GM19193 (cell line): ENCODE results near the gene KRT38.

Experiments
- POLR2A ChIP-seq: IDR thresholded peaks from 4 replicates; pipeline ENCODE4 v1.6.1; 2011; ENCODE audit not compliant: insufficient read depth, insufficient read length; ENCODE audit errors: extremely low read depth

KRT38 gene

DNA sequence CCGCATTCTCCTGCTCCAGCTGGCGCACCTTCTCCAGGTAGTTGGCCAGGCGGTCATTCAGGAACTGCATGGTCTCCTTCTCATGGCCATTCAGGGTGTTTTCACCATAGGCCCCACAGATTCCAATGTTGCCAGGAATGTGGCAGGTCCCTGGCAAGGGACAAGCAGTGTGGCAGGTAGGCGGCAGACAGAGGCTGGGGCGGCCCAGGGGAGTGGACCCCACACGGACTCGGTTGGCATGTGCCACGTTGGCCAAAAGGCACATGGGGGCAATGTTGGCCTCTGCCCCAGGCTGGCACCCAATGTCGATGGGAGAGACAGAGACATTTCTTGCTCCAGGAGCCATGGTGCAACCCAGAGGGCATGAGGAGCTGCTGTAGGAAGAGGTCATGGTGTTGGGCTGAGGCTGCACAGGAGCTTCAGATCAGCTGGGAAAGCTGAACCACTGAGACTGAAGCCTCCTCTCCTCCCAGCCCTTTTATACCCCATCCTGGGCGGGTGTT, at the start of gene KRT38:
Gene KRT38, minus strand, starts transcription at position 453 of the 503 bp plus-strand sequence. Its CDS starts 62 bp downstream, at position 391.
- no peak for TF ChIP-seq POLR2A

DNA sequence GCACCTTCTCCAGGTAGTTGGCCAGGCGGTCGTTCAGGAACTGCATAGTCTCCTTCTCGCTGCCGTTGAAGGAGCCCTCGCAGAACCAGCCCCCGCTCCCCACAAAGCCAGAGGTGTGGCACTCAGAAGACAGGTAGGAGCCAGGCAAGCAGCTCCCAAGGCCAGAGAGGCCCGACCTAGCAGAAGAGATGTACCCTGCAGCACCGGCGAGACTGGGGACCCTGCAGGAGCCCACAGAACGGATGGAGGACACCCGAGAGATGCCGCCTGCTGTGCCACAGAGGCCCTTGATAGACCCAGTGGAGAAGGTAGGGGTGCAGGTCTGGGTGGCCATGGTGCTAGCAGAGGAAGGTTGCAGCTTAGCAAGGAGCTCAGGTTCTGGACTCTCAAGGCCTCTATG, 48.7 kb upstream of the KRT38 start, which contains the start of gene KRT36:
Gene KRT36, minus strand, starts transcription at position 380 of the 400 bp plus-strand sequence. Its CDS starts 46 bp downstream, at position 334.
- no peak for TF ChIP-seq POLR2A

DNA sequence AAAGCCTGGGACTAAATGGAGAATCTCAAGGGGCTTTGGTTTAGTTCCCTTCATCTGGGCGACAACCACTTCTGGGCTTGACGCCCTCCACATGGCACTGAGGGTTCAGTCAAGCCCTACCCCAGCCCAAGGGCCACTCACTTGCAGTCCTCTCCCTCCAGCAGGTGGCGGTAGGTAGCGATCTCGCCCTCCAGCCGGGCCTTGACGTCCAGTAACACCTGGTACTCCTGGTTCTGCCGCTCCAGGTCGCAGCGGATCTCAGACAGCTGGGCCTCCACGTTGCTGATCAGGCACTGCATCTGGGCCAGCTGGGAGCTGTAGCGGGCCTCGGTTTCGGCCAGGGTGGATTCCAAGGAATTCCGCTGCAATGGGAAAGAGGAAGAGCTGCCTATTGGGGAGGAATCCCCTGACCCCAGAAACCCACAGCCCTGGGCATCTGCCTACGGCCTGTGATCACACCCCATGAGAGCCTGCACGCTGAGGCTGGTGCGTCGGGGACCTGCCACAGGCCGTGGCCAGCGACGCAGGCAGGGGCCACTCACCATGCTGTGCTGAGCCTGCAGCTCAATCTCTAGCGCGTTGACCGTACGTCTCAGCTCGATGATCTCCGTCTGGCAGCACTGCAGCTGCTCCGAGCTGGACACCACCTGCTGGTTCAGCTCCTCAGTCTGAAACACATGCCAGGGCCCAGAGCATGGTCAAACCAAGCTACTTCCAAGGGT, 46.2 kb upstream of the KRT38 start:
- no peak for TF ChIP-seq POLR2A

DNA sequence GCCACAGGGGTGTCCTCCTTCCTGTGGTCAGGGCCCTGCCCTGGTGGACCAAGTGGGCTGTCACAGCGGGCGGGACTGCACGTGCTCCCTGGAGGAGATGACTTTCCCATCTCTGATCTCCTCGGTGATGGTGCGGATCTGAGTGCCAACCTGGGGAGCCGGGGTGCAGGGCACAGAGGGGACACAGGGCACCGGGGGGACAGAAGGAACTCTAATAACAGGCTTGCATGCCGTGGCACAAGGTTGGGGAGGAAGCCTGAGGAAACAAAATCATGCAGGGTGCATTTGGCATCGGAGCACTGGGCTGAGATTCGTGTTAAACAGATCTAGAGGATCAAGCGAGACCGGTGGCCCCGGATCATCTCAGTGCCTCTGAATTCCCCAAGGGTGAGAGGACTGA, 45.5 kb upstream of the KRT38 start:
- TF ChIP-seq POLR2A: no peak

DNA sequence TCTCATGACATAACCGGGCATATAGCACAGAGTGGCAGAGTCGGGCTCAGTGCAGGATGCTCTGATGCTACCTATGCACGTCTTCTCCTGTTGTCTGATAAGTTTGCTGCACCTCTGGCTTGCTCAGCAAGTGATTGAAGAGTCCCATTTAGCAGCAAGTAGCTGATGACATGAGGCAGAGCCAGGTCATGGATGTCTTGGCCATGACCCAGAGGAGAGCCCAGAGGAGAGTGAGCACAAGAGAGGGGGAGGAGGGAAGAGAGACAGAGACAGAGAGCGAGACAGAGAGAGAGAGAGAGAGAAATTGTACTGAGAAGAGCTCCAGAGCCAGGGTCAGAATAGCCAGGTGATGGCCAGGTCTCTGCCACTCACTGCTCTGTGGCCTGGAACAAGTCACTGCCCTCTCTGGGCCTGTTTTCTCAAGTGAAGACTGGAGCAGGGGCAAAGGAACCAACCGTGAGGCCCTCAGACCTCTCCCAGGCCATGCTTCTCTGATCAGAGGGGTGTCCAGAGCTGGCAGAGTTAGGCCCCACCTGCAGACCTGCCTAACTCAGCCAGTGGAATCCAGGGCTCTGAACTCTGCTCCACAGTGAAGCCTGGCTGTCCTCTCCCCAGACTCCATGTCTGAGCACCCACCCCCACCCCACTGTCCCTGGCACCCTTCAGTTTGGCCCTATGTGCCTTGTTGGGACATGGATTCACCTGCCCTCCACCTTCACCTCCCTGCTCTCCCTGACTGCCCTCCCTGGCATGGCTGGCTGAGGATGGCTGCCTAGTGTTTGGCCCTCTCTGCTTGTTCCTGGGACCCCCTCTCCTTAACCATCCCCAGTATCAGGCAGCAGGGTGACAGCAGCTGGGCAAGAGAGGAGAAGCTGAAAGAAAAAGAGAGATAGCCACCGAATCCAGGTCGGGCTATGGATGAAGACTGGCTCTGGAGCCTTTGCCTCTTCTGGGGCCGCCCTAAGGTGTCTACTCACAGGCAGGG, 44.4 kb upstream of the KRT38 start:
- no peak for TF ChIP-seq POLR2A

DNA sequence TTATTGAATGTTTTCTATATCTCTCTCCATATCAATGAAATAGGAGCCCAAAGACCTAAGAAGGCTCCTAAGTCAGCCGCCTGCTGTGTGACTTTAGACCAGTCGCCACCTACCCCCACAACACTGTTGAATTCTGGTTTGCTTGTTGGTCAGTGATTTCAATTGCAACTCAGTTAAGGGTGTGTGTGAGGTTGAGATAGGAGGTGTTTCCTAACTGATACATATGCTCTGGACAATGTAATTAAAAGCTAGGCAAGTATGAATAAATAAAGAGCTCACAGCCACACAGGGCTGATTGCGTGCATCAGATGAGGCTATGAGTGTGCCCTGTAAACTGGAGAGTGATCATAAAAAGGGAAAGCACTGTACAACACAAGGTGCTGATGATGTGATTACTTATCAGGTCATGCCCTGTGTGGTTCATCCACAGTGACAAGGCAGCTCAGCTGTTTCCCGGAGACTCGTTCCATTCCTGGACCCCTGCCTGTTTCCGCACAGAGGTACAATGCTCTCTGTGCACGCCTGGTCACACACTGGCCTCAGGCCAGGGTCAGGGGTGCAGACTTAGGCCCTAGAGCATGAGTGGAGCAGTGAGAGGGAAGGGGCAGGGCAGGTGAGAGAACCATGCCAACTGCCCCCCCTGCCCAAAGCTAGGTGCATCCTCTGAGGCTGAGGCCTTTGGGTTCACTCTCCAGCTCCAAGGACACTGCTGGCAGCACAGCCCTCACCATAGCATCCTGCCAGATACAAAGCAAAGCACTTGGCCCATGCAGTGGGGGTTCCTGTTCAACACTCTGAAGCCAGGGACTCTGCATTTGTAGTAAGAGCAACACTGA, 43.4 kb upstream of the KRT38 start:
- TF ChIP-seq POLR2A: no peak

DNA sequence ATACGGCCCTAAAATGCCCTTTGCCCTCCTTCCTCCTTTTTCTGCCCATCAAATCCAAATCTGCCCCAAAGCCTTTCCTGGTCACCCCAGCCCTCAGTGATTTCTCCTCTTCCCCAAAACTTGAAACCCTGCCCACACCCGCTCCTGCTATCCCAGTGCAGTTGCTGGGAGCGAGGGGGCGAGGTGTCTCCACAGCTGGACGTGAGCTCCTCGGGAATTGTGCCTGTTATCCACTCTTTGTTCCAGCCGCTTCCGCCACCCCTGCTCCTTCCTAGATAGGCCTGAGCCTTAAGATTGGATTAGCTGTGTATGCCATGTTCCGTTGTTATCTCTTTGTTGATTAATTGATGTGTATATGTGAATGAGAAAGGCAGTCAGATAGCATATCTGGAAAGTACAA, 42.7 kb upstream of the KRT38 start:
- TF ChIP-seq POLR2A: no peak

DNA sequence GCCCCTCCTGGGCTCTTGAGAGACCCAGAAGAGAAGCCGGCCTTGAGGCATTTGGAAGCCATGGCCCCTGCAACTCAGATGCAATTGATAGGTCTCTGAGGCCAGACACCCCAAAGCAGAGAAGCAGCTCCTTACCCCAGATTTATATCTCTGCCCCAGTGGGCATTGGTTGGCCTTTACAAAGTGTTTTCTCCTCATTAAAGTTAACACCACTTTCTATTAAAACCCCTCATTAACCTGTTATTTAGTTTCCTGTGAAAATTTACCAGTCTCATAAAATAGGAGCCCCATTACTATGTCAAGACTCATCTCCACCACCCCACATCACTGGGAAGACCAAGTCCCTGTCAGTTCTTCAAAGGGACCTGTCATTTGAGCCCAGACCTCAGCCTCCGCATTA, 40.3 kb upstream of the KRT38 start, which contains the start of gene KRT35:
Gene KRT35, minus strand, starts transcription at position 116 of the 400 bp plus-strand sequence. Its CDS starts 54 bp downstream, at position 62.
- TF ChIP-seq POLR2A: no peak

DNA sequence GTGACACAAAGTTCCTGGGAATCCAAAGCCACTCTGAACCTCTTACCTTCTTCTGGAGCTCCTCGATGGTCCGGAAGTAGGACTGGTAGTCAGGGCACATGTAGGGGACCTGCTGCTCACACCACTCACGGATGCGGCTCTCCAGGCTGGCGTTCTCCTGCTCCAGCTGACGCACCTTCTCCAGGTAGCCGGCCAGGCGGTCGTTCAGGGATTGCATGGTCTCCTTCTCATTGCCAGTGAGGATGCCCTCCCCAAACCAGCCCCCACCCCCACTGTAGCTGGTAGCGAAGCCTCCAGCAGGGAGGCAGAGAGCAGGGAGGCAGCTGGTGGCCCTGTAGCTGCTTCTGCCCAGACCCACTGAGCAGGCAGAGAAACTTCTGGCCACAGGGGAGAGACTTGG, 39.8 kb upstream of the KRT38 start:
- TF ChIP-seq POLR2A: no peak

DNA sequence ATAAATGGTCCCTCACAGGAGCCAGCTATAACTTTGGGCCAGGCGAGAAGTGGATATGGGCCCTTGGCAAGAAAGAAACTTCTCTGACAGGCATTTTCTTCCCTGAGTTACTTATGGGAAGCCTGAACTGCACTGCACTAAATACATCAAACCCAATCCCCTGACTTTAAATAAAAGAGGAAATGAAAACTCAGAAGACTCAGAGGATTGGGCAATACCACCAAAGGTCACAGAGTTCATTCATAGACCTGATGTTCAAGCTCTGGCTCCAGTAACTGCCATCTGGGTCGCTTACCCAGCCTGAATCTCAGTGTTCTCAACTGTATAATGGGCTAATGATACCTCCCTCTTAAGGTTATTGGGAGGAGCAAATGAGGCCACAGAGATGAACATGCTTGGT, 39.4 kb upstream of the KRT38 start:
- TF ChIP-seq POLR2A: no peak

DNA sequence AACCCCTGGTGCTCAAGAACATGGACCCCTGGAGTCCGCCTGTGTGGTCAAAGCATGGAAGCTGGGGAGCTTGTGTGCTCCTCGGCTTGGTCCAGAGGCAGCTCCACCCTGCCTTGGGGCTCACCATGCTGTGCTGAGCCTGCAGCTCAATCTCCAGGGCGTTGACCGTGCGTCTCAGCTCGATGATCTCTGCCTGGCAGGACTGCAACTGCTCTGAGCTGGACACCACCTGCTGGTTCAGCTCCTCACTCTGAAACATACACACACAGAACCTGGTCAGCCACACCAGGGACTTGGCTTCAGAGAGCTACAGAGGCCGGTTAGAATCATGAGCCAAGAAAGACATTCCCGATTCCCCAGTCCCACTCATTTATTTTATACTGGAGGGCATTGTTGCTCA, 37.5 kb upstream of the KRT38 start:
- TF ChIP-seq POLR2A: no peak

DNA sequence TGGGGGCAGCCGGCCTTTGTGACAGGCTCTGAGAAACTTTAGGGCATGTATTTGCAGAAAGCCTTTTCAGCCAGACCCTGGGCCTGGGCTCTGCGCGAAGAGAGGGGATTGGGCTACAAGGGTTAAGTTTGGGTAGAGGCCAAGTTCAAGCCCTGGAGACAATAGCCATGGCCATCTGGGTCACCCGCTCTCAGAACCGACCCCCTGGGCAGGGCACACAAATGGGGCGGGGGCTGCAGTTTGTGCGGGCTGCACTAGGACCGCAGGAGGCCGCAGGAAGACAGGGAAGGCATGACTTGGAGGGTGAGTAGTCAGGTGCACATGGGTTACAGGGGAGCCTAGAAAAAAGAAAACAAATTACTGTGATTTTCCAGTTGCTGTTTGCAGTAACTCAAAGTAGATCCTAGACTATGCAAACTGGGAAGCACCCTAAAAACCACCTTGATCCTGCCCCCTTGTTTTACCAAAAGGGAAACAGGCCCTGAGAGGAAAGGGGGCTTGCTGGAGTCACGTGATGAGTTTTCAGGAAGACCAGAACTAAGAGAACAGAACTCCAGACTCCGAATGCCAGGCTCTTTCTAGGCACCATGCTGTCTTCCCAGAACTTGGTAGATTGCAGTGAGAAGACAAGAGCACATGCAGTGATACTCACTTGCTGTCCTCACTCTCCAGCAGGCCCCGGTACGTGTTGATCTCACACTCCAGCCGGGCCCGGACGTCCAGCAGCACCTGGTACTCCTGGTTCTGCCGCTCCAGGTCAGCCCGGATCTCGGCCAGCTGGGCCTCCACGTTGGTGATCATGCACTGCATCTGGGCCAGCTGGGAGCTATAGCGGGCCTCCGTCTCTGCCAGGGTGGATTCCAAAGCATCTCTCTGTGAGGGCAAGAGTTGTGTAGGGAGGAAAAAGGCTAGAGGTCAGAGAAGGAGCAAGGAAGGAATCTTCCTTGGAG, 36.4 kb upstream of the KRT38 start:
- TF ChIP-seq POLR2A: no peak

DNA sequence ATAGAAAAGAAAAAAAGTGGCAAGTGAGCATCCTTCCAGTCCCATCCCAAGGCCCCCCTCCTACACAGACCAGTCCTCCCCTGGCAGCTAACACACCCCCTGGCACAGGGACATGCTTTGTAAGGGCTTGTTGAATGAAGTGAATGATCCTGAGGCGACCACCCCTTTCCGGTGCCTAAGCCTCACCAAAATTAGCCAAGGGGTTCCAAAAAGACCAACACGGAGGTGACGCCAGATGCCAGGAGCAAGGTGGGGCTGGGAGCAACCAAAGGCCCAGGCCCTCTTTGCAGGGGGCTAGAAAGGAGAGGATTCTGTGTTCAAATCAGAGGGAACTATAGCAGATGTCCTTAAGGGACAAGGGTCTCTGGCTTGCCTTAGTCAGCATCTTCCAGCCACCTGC, 34.6 kb upstream of the KRT38 start:
- TF ChIP-seq POLR2A: no peak
